ENCODE measurements around the gene TM9SF2.
A peak's percentile ranks its signal among the peaks of the same experiment; 100 is the strongest.

TM9SF2 gene

DNA sequence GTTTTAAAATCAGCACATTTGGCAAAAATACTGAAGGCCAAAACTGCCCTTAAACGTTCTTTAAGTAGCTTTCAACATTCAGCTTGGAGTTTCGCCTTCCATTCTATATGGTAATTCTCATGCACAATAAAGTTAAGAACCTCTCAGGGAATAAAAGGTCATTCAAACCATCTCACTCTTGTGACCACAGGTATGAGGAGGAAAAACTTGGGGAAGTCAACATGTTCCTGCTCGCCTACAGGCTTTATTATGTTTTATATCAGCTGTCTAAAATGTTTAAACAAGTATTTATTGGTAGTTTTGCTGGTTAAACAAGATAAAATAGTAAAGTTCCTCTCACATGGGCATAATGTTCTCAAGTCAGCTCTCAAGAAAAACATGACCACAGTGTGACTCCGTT is 19.9 kb upstream of the TM9SF2 start:
- H3K36me3 ChIP-seq (ENCODE audit: control insufficient read depth in 2 of 2, insufficient read depth in 1 of 2, low read length in 2 of 2), result no peaks in the 10 kb centered on the region
- TF ChIP-seq ZNF335 (tag by site-specific recombination; conservative IDR thresholded peaks at IDR 0.05) (no peak), ZNF639 (tag by site-specific recombination; IDR thresholded peaks at IDR 0.05) (no peak)
- H3K4me3 ChIP-seq (ENCODE audit: low read depth, low read length), result no peak overlapping the region
- ChIA-PET CTCF (no interaction called here), POLR2A (no interaction called here)
- H3K27ac ChIP-seq (ENCODE audit: extremely low read depth, low read depth, low read length), result no peak overlapping the region
- no peaks in the 10 kb centered on the region for H3K4me1 ChIP-seq (ENCODE audit: control insufficient read depth, insufficient read depth, low read length)
- no peaks in the 10 kb centered on the region for H3K9me3 ChIP-seq (ENCODE audit: control insufficient read depth, insufficient read depth, low read depth, low read length)

DNA sequence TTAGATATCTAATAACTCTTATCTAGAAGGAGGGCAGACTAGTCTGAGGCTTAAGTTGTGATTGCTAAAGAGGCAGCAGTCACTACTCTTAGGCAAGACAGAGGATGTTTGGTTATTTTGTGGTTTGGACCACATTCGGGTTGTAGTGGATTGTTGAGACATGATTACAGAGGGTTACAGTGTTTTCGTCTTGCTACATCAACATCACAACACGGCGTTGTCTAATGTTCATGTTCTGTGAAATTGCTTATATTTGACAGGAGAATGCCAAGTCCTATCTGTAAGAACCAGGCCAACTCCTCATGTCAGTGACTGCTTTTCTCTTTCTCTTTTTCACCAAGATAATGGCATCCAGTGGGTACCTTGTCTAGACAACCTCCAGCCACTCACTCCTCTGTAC is 16.8 kb upstream of the TM9SF2 start:
- ChIA-PET POLR2A (no interaction called here), CTCF (interaction anchor here (1.0 kb wide), 1 partner anchor 48 kb away, joined by 3 read pairs; no protein-coding TSS in a partner anchor)
- TF ChIP-seq HOXC10 (CRISPR knock-in tag; IDR thresholded peaks at IDR 0.05) (no peak), ZNF426 (tag by site-specific recombination; IDR thresholded peaks at IDR 0.05) (no peak), OSR2 (tag by site-specific recombination; IDR thresholded peaks at IDR 0.05) (no peak), ZNF398 (tag by site-specific recombination; IDR thresholded peaks at IDR 0.05) (no peak), ZFP37 (tag by site-specific recombination; IDR thresholded peaks at IDR 0.05) (no peak), ZBTB1 (tag by site-specific recombination; IDR thresholded peaks at IDR 0.05) (no peak), SALL2 (tag by site-specific recombination; IDR thresholded peaks at IDR 0.05; ENCODE audit: borderline replicate concordance) (no peak), ZNF747 (tag by site-specific recombination; IDR thresholded peaks at IDR 0.05) (no peak), ZNF560 (tag by site-specific recombination; IDR thresholded peaks at IDR 0.05; ENCODE audit: borderline replicate concordance) (no peak), ZNF350 (tag by site-specific recombination; IDR thresholded peaks at IDR 0.05) (no peak), ZNF530 (tag by site-specific recombination; IDR thresholded peaks at IDR 0.05; ENCODE audit: low read depth) (no peak), ZNF677 (tag by site-specific recombination; IDR thresholded peaks at IDR 0.05) (no peak)
- Histone ChIP-seq H3K9me3 (ENCODE audit: control insufficient read depth, insufficient read depth, low read depth, low read length) (no peaks in the 10 kb centered on the region), H3K27ac (ENCODE audit: extremely low read depth, low read depth, low read length) (no peak overlapping the region), H3K4me1 (ENCODE audit: control insufficient read depth, insufficient read depth, low read length) (no peaks in the 10 kb centered on the region), H3K4me3 (ENCODE audit: low read depth, low read length) (no peak overlapping the region), H3K36me3 (ENCODE audit: control insufficient read depth in 2 of 2, insufficient read depth in 1 of 2, low read length in 2 of 2) (no peaks in the 10 kb centered on the region)

DNA sequence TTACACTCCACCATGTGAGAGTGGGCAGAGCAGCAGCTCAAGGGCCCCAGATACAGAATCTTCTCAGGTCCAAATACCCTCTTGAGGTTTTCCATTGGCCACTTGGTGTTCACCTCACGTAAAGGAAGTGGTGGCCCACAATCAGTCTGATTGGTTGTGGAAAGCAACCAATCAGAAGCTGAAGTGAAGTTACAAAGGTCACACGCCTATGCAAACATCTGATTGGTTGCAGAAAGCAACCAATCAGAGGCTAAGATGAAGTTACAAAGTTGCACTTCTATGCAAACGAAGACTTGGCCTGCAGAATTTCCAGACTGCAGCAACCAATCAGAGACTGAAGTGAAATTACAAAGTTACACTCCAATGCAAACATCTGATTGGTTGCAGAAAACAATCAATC is 14.3 kb upstream of the TM9SF2 start:
- ChIA-PET CTCF (no interaction called here), POLR2A (no interaction called here)
- no peaks in the 10 kb centered on the region for H3K36me3 ChIP-seq (ENCODE audit: control insufficient read depth in 2 of 2, insufficient read depth in 1 of 2, low read length in 2 of 2)
- H3K4me3 ChIP-seq (ENCODE audit: low read depth, low read length), result no peak overlapping the region
- TF ChIP-seq KLF9 (tag by site-specific recombination; IDR thresholded peaks at IDR 0.05; ENCODE audit: low read depth) (no peak), SP2 (tag by site-specific recombination; IDR thresholded peaks at IDR 0.05) (peak; percentile 28)
- no peak overlapping the region for H3K27ac ChIP-seq (ENCODE audit: extremely low read depth, low read depth, low read length)
- no peaks in the 10 kb centered on the region for H3K4me1 ChIP-seq (ENCODE audit: control insufficient read depth, insufficient read depth, low read length)
- no peaks in the 10 kb centered on the region for H3K9me3 ChIP-seq (ENCODE audit: control insufficient read depth, insufficient read depth, low read depth, low read length)

DNA sequence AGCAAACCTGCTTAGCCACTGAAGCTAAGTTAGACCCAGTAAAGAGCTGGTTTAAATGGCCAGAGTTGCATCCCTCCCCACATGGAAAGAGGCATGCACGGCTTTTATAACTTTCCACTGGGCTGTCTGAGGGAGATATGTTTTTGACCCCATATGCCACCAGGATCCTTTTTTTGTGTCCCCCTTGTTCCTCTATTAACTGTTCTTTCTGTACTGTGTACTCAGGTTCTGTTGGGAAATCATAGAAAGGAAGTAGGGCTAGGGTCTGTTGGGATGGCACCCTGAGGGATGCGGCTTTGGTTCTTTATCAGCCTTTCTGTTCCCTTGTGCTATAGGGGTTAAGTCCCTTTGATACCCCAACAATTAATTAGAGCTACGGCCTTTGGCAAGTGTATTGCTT is 12.2 kb upstream of the TM9SF2 start:
- CTCF ChIA-PET, result interaction anchor here (0.6 to 1.0 kb wide), 2 partner anchors 9 to 52 kb away, joined by 4 to 5 read pairs; no protein-coding TSS in a partner anchor
- POLR2A ChIA-PET, result no interaction called here
- no peak for TF ChIP-seq IKZF3 (tag by site-specific recombination; IDR thresholded peaks at IDR 0.05)
- no peak for TF ChIP-seq ZNF223 (tag by site-specific recombination; IDR thresholded peaks at IDR 0.05)
- no peak for TF ChIP-seq ZNF624 (tag by site-specific recombination; IDR thresholded peaks at IDR 0.05)
- no peak for TF ChIP-seq ZSCAN23 (tag by site-specific recombination; IDR thresholded peaks at IDR 0.05)
- no peak for TF ChIP-seq ZNF555 (tag by site-specific recombination; conservative IDR thresholded peaks at IDR 0.05)
- TF ChIP-seq, protein P1, sequence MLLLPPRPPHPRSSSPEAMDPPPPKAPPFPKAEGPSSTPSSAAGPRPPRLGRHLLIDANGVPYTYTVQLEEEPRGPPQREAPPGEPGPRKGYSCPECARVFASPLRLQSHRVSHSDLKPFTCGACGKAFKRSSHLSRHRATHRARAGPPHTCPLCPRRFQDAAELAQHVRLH (tag by site-specific recombination; IDR thresholded peaks at IDR 0.05), result no peak
- TF ChIP-seq ZNF701 (tag by site-specific recombination; IDR thresholded peaks at IDR 0.05), result no peak
- TF ChIP-seq KLF17 (tag by site-specific recombination; IDR thresholded peaks at IDR 0.05), result no peak
- no peak for TF ChIP-seq ZNF341 (tag by site-specific recombination; IDR thresholded peaks at IDR 0.05; ENCODE audit: low read depth)
- no peak for TF ChIP-seq ZNF350 (tag by site-specific recombination; IDR thresholded peaks at IDR 0.05)
- TF ChIP-seq ZNF19 (tag by site-specific recombination; IDR thresholded peaks at IDR 0.05; ENCODE audit: low read depth), result no peak
- no peak for TF ChIP-seq RBAK (tag by site-specific recombination; IDR thresholded peaks at IDR 0.05)

More for the DNA sequence above, 12.2 kb upstream of the TM9SF2 start:
- Histone ChIP-seq H3K36me3 (ENCODE audit: control insufficient read depth in 2 of 2, insufficient read depth in 1 of 2, low read length in 2 of 2) (no peaks in the 10 kb centered on the region), H3K27ac (ENCODE audit: extremely low read depth, low read depth, low read length) (no peak overlapping the region), H3K9me3 (ENCODE audit: control insufficient read depth, insufficient read depth, low read depth, low read length) (no peaks in the 10 kb centered on the region), H3K4me3 (ENCODE audit: low read depth, low read length) (no peak overlapping the region), H3K4me1 (ENCODE audit: control insufficient read depth, insufficient read depth, low read length) (no peaks in the 10 kb centered on the region)
